Left renal cortex interstitium (tissue), 4 donors: ENCODE measurements around the gene CD70. TPM values are rescaled to one million over a fixed set of nuclear protein-coding genes. Genes with fewer than 3 reads are reported as not detected.
"Not testable (repeated sequence)": the region's sequence is repeated elsewhere in the genome, so short reads cannot be mapped to it uniquely, and the experiment has no call there.

Source experiments
- DNase-seq, 4 donors: peaks; one replicate each; pipeline ENCODE4 v3.0.0-alpha.2; 2013; ENCODE audit warnings: low read depth in 4 of 4, low spot score in 2 of 4, missing footprints in 1 of 4
- polyA plus RNA-seq, 4 donors: library from polyadenylated mRNA; unstranded; fragments of 120-200 nt; gene quantifications; one replicate each; pipeline ENCODE4 v1.2.1, GENCODE V29; 2013; ENCODE audit not compliant: insufficient read length in 4 of 4

CD70 gene
- polyA plus RNA-seq, 4 donors, result not detected

GRCh38 chr19:6573350-6573749 is 17.6 kb downstream of the CD70 start:
- DNase-seq, result no peak

GRCh38 chr19:6572217-6572616 is 18.7 kb downstream of the CD70 start:
- no peak for DNase-seq

GRCh38 chr19:6571167-6571566 is 19.8 kb downstream of the CD70 start:
- no peak for DNase-seq

- no peak for DNase-seq
Observed at GRCh38 chr19:6570764-6571163, 20.2 kb downstream of the CD70 start.

GRCh38 chr19:6568816-6569215 is 22.1 kb downstream of the CD70 start:
- DNase-seq, result no peak

- no peak for DNase-seq
Observed at GRCh38 chr19:6568010-6568526, 22.9 kb downstream of the CD70 start.

- not testable (repeated sequence) for DNase-seq
Observed at GRCh38 chr19:6566727-6567126, 24.2 kb downstream of the CD70 start.

- DNase-seq, result no peak
Observed at GRCh38 chr19:6564393-6564792, 26.6 kb downstream of the CD70 start.

GRCh38 chr19:6562437-6562836 is 28.5 kb downstream of the CD70 start:
- not testable (repeated sequence) for DNase-seq

- no peak for DNase-seq
Observed at GRCh38 chr19:6556480-6557195, 34.3 kb downstream of the CD70 start.

- no peak for DNase-seq
Observed at GRCh38 chr19:6556043-6556449, 34.9 kb downstream of the CD70 start.

- DNase-seq, result no peak
Observed at GRCh38 chr19:6551607-6552450, 39.1 kb downstream of the CD70 start.

- no peak for DNase-seq
Observed at GRCh38 chr19:6551091-6551490, 39.9 kb downstream of the CD70 start.

- not testable (repeated sequence) for DNase-seq
Observed at GRCh38 chr19:6550679-6551078, 40.3 kb downstream of the CD70 start.

- no peak for DNase-seq
Observed at GRCh38 chr19:6543866-6544347, 47.0 kb downstream of the CD70 start.

GRCh38 chr19:6540918-6541689 is 49.8 kb downstream of the CD70 start:
- no peak for DNase-seq

GRCh38 chr19:6539514-6539913 is 51.4 kb downstream of the CD70 start:
- DNase-seq, result no peak
